Natural killer cell (primary cell): ENCODE data around the gene P2RX7. TPM values are rescaled to one million over a fixed set of nuclear protein-coding genes. Genes with fewer than 3 reads are reported as not detected.

Experiments
- ATAC-seq, 3 donors: fragments of 150-1000 bp in 2 of 3; fragments of 200-7000 bp in 1 of 3; cut with Tn5 transposase; 1 replicate in 1 of 3; 2 replicates in 2 of 3; pipeline ENCODE4 v1.10.0; 2021; ENCODE audit warnings: mild to moderate bottlenecking in 2 of 3, moderate library complexity in 2 of 3
- DNase-seq, 2 donors: peaks; one replicate each; pipeline versions ENCODE4 v3.0.0 to v3.0.0-alpha.2; 2013 to 2021; ENCODE audit warnings: mixed read lengths in 1 of 2
- H3K27ac ChIP-seq: one replicate; pipeline ENCODE4 v1.5.1; 2013; ENCODE audit warnings: mild to moderate bottlenecking, low read length
- H3K27me3 ChIP-seq: one replicate; pipeline ENCODE4 v1.6.1; 2013; ENCODE audit warnings: low read length; ENCODE audit not compliant: control insufficient read depth, insufficient read depth
- H3K36me3 ChIP-seq: one replicate; pipeline ENCODE4 v1.6.1; 2013; ENCODE audit warnings: low read length; ENCODE audit not compliant: control insufficient read depth, insufficient read depth
- H3K4me1 ChIP-seq: one replicate; pipeline ENCODE4 v1.6.1; 2013; ENCODE audit warnings: low read length; ENCODE audit not compliant: control insufficient read depth, insufficient read depth
- H3K4me3 ChIP-seq: one replicate; pipeline ENCODE4 v1.5.1; 2013; ENCODE audit warnings: low read length
- H3K9me3 ChIP-seq: one replicate; pipeline ENCODE4 v1.6.1; 2013; ENCODE audit warnings: low read length; ENCODE audit not compliant: control insufficient read depth, insufficient read depth
- H3K27ac Mint-ChIP-seq, 2 donors: one replicate each; pipeline ENCODE4 v1.8.0; 2022; ENCODE audit warnings: mild to moderate bottlenecking in 2 of 2, mixed read lengths in 2 of 2, moderate library complexity in 1 of 2
- H3K27me3 Mint-ChIP-seq, 2 donors: one replicate each; pipeline ENCODE4 v1.8.0; 2022; ENCODE audit warnings: low read depth in 2 of 2, mixed read lengths in 2 of 2
- H3K36me3 Mint-ChIP-seq: one replicate; pipeline ENCODE4 v1.8.0; 2022; ENCODE audit warnings: mixed read lengths
- H3K4me1 Mint-ChIP-seq, 2 donors: one replicate each; pipeline ENCODE4 v1.8.0; 2022; ENCODE audit warnings: mixed read lengths in 2 of 2
- H3K4me3 Mint-ChIP-seq: one replicate; pipeline ENCODE4 v1.8.0; 2022; ENCODE audit warnings: mild to moderate bottlenecking, moderate library complexity, mixed read lengths
- H3K9me3 Mint-ChIP-seq, 2 donors: one replicate each; pipeline ENCODE4 v1.8.0; 2022; ENCODE audit warnings: mixed read lengths in 2 of 2
- WGBS: methylation state at CpG from one replicate; pipeline ENCODE4 v1.1.7; 2013; ENCODE audit warnings: missing lambda C conversion rate; ENCODE audit not compliant: insufficient coverage; 5-methylcytosine and 5-hydroxymethylcytosine counted together
- intact Hi-C: fragments of 100-400 bp; cut with micrococcal nuclease; formaldehyde crosslinking; loops from one replicate; pipeline ENCODE4 v1.14.2; 2022
- total RNA-seq, 4 donors: library from RNA; stranded (reverse); fragments of 120-200 nt in 1 of 4; gene quantifications; one replicate each; pipeline versions ENCODE4 v1.2.3 to v1.2.4, GENCODE V29; 2013 to 2022
- TF ChIP-seq, protein P1 (sequence below): fragments of 200-600 bp; IDR thresholded peaks from one replicate; pipeline ENCODE4 v1.8.0; 2022; ENCODE audit warnings: antibody characterized with exemption

P2RX7 gene
- total RNA-seq, 3 donors from 2014 or later (not counting 1 experiment from before 2014, with no cell fraction given): 14.1 to 22.9 (median 16.7) TPM

DNA sequence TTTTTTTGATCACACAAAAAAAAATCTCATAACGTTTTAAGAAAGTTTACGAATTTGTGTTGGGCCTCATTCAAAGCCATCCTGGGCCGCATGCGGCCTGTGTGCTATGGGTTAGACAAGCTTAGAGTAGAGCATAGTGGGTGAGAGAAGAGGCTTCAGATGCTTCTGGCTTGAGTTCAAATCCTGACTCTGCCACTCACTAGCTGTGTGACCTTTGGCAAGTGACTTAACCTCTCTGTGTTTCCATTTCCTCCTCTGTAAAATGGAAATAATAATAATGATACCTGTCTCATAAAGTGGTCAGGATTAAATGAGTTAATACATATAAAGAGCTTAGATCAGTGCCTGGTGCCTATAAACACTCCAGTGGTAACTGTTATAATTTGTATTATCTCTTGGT, 83.4 kb downstream of the P2RX7 start:
- peaks cover 9 to 13% of the 10 kb centered on the region in 2 donors for H3K4me1 Mint-ChIP-seq
- H3K4me1 ChIP-seq: peaks cover 12% of the 10 kb centered on the region
- H3K4me3 Mint-ChIP-seq: no peak overlapping the region
- H3K9me3 Mint-ChIP-seq: no peaks in the 10 kb centered on the region
- H3K27me3 ChIP-seq: no peaks in the 10 kb centered on the region
- TF ChIP-seq, protein P1, sequence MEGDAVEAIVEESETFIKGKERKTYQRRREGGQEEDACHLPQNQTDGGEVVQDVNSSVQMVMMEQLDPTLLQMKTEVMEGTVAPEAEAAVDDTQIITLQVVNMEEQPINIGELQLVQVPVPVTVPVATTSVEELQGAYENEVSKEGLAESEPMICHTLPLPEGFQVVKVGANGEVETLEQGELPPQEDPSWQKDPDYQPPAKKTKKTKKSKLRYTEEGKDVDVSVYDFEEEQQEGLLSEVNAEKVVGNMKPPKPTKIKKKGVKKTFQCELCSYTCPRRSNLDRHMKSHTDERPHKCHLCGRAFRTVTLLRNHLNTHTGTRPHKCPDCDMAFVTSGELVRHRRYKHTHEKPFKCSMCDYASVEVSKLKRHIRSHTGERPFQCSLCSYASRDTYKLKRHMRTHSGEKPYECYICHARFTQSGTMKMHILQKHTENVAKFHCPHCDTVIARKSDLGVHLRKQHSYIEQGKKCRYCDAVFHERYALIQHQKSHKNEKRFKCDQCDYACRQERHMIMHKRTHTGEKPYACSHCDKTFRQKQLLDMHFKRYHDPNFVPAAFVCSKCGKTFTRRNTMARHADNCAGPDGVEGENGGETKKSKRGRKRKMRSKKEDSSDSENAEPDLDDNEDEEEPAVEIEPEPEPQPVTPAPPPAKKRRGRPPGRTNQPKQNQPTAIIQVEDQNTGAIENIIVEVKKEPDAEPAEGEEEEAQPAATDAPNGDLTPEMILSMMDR: no peak
- H3K27me3 Mint-ChIP-seq: no peaks in the 10 kb centered on the region
- intact Hi-C loops: no loop called here
- WGBS: 100% methylated on average over 4 of the region's 4 CpGs
- H3K4me3 ChIP-seq: no peak overlapping the region
- no peak overlapping the region for H3K27ac Mint-ChIP-seq
- no peaks in the 10 kb centered on the region for H3K9me3 ChIP-seq
- ATAC-seq (no peak), DNase-seq (no peak)
- no peak overlapping the region for H3K27ac ChIP-seq
- no peaks in the 10 kb centered on the region for H3K36me3 Mint-ChIP-seq
- peaks cover 9% of the 10 kb centered on the region for H3K36me3 ChIP-seq

DNA sequence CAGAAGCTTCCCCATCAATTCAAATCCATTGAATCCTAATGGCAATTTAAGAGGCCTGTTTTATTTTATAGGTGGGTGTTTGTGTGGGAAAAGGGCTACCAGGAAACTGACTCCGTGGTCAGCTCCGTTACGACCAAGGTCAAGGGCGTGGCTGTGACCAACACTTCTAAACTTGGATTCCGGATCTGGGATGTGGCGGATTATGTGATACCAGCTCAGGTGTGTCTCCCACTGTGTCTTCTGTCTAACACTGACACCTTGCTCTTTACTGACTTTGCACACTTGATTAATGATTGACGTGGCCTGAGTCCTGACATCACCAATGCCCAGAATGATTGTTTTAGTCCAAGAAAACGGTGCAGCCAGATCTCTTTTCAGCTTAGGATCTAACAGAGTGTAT, 84.4 kb downstream of the P2RX7 start:
- Mint-ChIP-seq H3K9me3 (no peaks in the 10 kb centered on the region), H3K36me3 (no peaks in the 10 kb centered on the region), H3K27me3 (no peaks in the 10 kb centered on the region), H3K4me1 (peaks cover 10 to 11% of the 10 kb centered on the region in 2 donors), H3K4me3 (no peak overlapping the region), H3K27ac (no peak overlapping the region)
- intact Hi-C loops: no loop called here
- H3K27me3 ChIP-seq: no peaks in the 10 kb centered on the region
- no peak overlapping the region for H3K27ac ChIP-seq
- ATAC-seq: no peak
- no peak for DNase-seq
- no peak overlapping the region for H3K4me3 ChIP-seq
- H3K36me3 ChIP-seq: peaks cover 8% of the 10 kb centered on the region
- H3K9me3 ChIP-seq: no peaks in the 10 kb centered on the region
- WGBS: 90% methylated on average over 8 of the region's 8 CpGs
- TF ChIP-seq, protein P1: no peak
- peaks cover 7% of the 10 kb centered on the region for H3K4me1 ChIP-seq

DNA sequence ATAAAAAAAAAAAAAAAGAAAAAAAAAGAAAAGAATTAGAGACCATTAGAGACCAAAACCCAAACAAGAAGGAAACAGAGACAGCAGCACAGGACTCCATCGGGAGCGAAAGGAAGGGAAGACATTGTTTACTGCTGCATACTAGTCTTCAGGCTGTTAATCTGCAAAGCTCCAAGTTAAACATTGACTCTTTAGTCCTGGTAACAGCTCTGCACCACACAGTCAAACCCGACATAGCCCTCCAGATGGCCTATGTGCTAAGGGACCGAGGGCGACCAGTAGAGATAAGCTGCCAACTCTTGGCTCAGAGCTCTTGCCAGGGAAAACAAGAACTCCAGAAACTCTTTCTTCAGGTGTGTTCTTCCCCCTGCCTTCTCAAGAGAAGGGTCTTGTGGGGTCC, 85.1 kb downstream of the P2RX7 start:
- intact Hi-C loops: no loop called here
- no peaks in the 10 kb centered on the region for H3K9me3 ChIP-seq
- H3K27ac ChIP-seq: no peak overlapping the region
- ATAC-seq (no peak), DNase-seq (no peak)
- TF ChIP-seq, protein P1: no peak
- H3K27ac Mint-ChIP-seq: no peak overlapping the region
- H3K9me3 Mint-ChIP-seq: no peaks in the 10 kb centered on the region
- no peak overlapping the region for H3K4me3 ChIP-seq
- no peaks in the 10 kb centered on the region for H3K27me3 ChIP-seq
- peaks cover 13% of the 10 kb centered on the region in 2 donors for H3K4me1 Mint-ChIP-seq
- H3K27me3 Mint-ChIP-seq: no peaks in the 10 kb centered on the region
- peaks cover 11% of the 10 kb centered on the region for H3K4me1 ChIP-seq
- no peak overlapping the region for H3K4me3 Mint-ChIP-seq
- WGBS: 99% methylated on average over 5 of the region's 5 CpGs
- peaks cover 7% of the 10 kb centered on the region for H3K36me3 ChIP-seq
- no peaks in the 10 kb centered on the region for H3K36me3 Mint-ChIP-seq

DNA sequence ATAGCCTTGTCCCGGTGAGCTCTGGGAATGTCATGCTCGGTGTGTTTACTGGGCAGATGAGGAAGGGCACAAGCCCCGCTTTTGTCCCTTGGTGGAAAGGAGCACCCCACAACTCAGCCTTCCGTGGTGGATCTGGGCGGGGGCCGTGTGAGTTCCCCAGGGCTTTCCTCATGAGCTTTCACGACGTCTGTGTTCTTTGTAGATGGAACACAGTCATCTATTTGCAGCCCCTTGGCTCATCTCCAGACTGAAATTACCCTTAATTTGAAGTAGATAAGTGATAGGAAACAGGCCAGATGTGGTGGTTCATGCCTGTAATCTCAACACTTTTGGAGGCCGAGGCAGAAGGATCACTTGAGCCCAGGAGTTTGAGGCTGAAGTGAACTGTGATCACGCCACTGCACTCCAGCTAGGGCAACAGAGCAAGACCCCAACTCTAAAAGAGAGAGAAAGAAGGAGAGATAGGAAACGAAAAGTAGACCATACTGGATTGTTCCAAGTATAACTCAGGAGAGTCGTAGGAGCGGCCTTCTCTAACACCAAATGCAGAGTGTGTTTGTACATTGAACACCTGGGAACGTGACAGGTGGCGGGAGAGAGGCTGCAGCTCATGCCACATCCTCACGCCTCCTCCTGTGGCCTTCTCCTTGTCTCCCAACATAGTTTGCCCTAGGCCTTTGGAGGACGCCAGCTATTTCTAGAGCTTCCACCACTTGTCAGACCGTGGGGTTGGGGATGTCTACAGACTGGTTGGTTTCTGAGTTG, 86.1 kb downstream of the P2RX7 start:
- Mint-ChIP-seq H3K4me3 (no peak overlapping the region), H3K27ac (no peak overlapping the region), H3K4me1 (peaks cover 21 to 23% of the 10 kb centered on the region in 2 donors), H3K9me3 (no peaks in the 10 kb centered on the region), H3K27me3 (no peaks in the 10 kb centered on the region), H3K36me3 (no peaks in the 10 kb centered on the region)
- Histone ChIP-seq H3K4me1 (peaks cover 21% of the 10 kb centered on the region), H3K36me3 (peaks cover 7% of the 10 kb centered on the region), H3K27me3 (no peaks in the 10 kb centered on the region), H3K4me3 (no peak overlapping the region), H3K9me3 (no peaks in the 10 kb centered on the region), H3K27ac (no peak overlapping the region)
- intact Hi-C loops: no loop called here
- DNase-seq (no peak), ATAC-seq (no peak)
- WGBS: 96% methylated on average over 18 of the region's 18 CpGs
- TF ChIP-seq, protein P1: no peak
